ENCODE measurements around the gene HMGN4. TPM values are rescaled to one million over a fixed set of nuclear protein-coding genes. Genes with fewer than 3 reads are reported as not detected.

HMGN4 gene
- total RNA-seq, 2 donors from 2014 or later = 24.4 to 37.1 TPM

GRCh38 chr6:26494117-26494516 lies 44.0 kb upstream of the HMGN4 start:
- intact Hi-C loops (cut with DNase I) = no loop called here
- TF ChIP-seq CTCF (IDR thresholded peaks at IDR 0.05) = no peak
- Histone ChIP-seq H3K4me1 (no peaks in the 10 kb centered on the region), H3K27me3 (no peaks in the 10 kb centered on the region), H3K27ac (no peak overlapping the region), H3K4me3 (no peak overlapping the region), H3K36me3 (replicated peaks in 1 of 2; ENCODE audit: insufficient read depth in 1 of 2, low read depth in 2 of 2) (no peaks in the 10 kb centered on the region), H3K9me3 (no peaks in the 10 kb centered on the region)
- 59 to 63% methylated on average over 3 of the region's 3 CpGs for WGBS, 2 donors
- DNase-seq (no peak), ATAC-seq (no peak)

DNA sequence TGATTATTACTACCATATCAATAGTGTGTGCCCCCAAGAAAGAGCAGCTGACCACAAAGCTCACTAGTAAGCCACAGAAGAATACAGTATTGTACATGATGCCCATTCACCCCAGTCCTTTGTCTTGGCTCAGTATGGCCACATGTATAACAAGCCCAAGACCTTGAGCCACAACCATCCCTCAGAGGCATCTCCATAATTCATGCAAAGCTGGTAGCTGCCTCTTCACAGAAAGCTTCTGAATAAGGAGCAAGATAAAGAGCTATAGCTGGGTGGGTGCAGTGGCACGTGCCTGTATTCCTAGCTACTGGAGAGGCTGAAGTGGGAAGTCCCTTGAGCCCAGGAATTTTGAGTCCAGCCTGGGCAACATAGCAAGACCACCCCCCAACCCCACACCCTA lies 42.9 kb upstream of the HMGN4 start:
- no peaks in the 10 kb centered on the region for H3K4me1 ChIP-seq
- no peaks in the 10 kb centered on the region for H3K9me3 ChIP-seq
- H3K27me3 ChIP-seq = no peaks in the 10 kb centered on the region
- H3K27ac ChIP-seq = no peak overlapping the region
- H3K36me3 ChIP-seq (replicated peaks in 1 of 2; ENCODE audit: insufficient read depth in 1 of 2, low read depth in 2 of 2) = no peaks in the 10 kb centered on the region
- DNase-seq (no peak), ATAC-seq (no peak)
- WGBS, 2 donors = 56 to 73% methylated on average over 1 of the region's 1 CpG
- intact Hi-C loops (cut with DNase I) = no loop called here
- TF ChIP-seq POLR2A (IDR thresholded peaks at IDR 0.05) (no peak), CTCF (IDR thresholded peaks at IDR 0.05) (no peak)
- H3K4me3 ChIP-seq = no peak overlapping the region

DNA sequence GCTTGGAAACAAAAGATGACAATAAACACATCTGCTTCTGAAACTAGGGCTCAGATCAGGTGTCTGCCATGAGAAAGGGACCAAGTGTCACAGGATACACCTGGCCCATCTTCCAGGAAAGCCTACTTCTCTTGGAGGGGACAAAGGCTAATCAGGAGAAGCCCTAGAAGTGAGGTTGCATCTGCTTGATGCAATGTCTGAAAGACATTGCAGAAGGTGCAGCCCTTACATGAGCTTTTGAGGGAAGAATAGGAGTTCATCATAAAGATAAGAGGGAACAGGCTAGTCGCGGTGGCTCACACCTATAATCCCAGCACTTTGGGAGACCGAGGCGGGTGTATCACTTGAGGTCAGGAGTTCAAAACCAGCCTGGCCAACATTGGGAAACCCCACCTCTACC lies 40.6 kb upstream of the HMGN4 start:
- intact Hi-C loops (cut with DNase I) = no loop called here
- H3K9me3 ChIP-seq = no peaks in the 10 kb centered on the region
- TF ChIP-seq POLR2A (IDR thresholded peaks at IDR 0.05) (no peak), CTCF (IDR thresholded peaks at IDR 0.05) (no peak)
- no peak overlapping the region for H3K27ac ChIP-seq
- 77 to 87% methylated on average over 4 of the region's 4 CpGs for WGBS, 2 donors
- H3K27me3 ChIP-seq = peaks cover 6 to 16% of the 10 kb centered on the region in 2 donors
- no peak for DNase-seq
- no peak for ATAC-seq
- no peaks in the 10 kb centered on the region for H3K36me3 ChIP-seq (replicated peaks in 1 of 2; ENCODE audit: insufficient read depth in 1 of 2, low read depth in 2 of 2)
- peaks cover 8% of the 10 kb centered on the region for H3K4me1 ChIP-seq
- H3K4me3 ChIP-seq = no peak overlapping the region

DNA sequence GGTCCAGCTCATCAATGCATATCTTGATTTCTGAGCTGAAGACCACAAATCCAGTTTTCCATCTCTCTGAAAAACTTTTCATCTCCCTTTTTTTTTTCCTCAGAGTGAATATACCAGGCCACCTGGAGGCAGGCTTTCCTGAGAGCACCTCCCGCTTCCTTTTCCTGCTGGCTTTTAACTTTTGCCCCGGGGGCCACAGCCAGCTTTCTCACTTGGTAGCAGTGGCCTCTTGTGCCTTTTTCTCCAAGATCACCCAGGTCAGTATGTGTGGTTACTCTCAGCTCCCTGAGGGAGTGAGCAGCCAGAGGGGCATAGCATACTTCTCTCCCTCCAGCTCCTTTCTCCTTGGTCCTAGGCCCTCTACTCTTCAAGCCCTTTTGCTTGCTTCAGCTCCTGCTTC lies 38.1 kb upstream of the HMGN4 start, which contains the start of gene BTN1A1:
TSS of gene BTN1A1 (plus strand) at position 202 of the 400 bp plus-strand sequence. CDS start 984 bp downstream, outside the sequence.
- WGBS, 2 donors = 60 to 74% methylated on average over 2 of the region's 2 CpGs
- TF ChIP-seq POLR2A (IDR thresholded peaks at IDR 0.05) (no peak), CTCF (IDR thresholded peaks at IDR 0.05) (no peak)
- peaks cover 6 to 23% of the 10 kb centered on the region in 2 donors for H3K27me3 ChIP-seq
- H3K36me3 ChIP-seq (replicated peaks in 1 of 2; ENCODE audit: insufficient read depth in 1 of 2, low read depth in 2 of 2) = no peaks in the 10 kb centered on the region
- H3K4me1 ChIP-seq = peaks cover 8% of the 10 kb centered on the region
- no peak within 1 kb of the TSS for H3K27ac ChIP-seq
- no peak for DNase-seq
- no peak for ATAC-seq
- no peaks in the 10 kb centered on the region for H3K9me3 ChIP-seq
- H3K4me3 ChIP-seq = no peak within 1 kb of the TSS
- intact Hi-C loops (cut with DNase I) = no loop called here

DNA sequence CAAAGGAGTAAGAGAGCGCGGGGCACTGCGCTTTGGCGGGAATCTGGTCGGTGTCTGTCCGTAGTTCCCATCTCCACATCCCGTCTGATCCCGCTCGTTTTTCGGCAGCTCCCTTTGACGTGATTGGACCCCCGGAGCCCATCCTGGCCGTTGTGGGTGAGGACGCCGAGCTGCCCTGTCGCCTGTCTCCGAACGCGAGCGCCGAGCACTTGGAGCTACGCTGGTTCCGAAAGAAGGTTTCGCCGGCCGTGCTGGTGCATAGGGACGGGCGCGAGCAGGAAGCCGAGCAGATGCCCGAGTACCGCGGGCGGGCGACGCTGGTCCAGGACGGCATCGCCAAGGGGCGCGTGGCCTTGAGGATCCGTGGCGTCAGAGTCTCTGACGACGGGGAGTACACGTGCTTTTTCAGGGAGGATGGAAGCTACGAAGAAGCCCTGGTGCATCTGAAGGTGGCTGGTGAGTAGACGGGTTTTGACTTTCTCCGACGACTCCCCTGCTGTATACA lies 36.6 kb upstream of the HMGN4 start:
- peaks cover 8% of the 10 kb centered on the region for H3K4me1 ChIP-seq
- 5 to 9% methylated on average over 37 to 49 of the region's 49 CpGs for WGBS, 2 donors
- no peaks in the 10 kb centered on the region for H3K9me3 ChIP-seq
- ATAC-seq (peak; percentile 60), DNase-seq (peak in 3 of 4 donors; percentile 18 to 33 (median 24))
- H3K4me3 ChIP-seq = no peak overlapping the region
- intact Hi-C loops (cut with DNase I) = no loop called here
- TF ChIP-seq POLR2A (IDR thresholded peaks at IDR 0.05) (no peak), CTCF (IDR thresholded peaks at IDR 0.05) (no peak)
- peaks cover 6 to 23% of the 10 kb centered on the region in 2 donors for H3K27me3 ChIP-seq
- H3K27ac ChIP-seq = no peak overlapping the region
- no peaks in the 10 kb centered on the region for H3K36me3 ChIP-seq (replicated peaks in 1 of 2; ENCODE audit: insufficient read depth in 1 of 2, low read depth in 2 of 2)
